A204.1 (cell line): ENCODE measurements around the gene ACTR5.

ENCODE experiments used
- FAIRE-seq: peaks from 2 replicates; lab custom pipeline; 2012; peaks lifted over from hg19 to GRCh38; lab: Jason Lieb, UNC

Gene ACTR5

DNA sequence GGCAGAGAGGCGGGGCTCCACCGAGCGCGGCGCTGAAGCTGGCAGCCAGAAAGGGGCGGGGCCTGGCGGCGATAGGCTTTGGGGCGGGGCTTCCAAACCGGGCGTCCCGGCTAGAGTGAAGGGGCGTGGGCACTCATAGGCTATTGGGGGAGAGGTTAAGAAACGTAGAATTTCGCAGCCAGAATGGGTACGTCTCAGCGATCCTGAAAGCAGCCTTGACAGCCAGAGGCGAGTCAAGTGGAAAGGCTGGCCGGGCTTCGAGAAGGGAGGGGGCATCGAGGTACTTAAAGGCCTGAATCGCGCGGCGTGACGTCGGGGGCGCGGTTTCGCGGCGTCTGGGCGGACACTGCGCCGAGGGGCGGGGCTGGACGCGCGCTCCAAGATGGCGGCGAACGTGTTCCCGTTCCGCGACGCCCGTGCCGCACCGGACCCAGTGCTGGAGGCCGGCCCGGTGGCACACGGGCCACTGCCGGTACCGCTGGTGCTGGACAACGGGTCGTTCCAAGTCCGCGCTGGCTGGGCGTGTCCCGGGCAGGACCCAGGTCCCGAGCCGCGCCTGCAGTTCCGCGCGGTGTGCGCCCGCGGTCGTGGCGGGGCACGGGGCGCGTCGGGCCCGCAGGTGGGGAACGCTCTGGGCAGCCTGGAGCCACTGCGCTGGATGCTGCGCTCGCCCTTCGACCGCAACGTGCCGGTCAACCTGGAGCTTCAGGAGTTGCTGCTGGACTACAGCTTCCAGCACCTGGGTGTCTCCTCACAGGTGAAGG lies at the start of gene ACTR5:
TSS of gene ACTR5 (plus strand) at position 364 of the 764 bp plus-strand sequence. CDS start at position 383, 19 bp downstream.
- no peak for FAIRE-seq

DNA sequence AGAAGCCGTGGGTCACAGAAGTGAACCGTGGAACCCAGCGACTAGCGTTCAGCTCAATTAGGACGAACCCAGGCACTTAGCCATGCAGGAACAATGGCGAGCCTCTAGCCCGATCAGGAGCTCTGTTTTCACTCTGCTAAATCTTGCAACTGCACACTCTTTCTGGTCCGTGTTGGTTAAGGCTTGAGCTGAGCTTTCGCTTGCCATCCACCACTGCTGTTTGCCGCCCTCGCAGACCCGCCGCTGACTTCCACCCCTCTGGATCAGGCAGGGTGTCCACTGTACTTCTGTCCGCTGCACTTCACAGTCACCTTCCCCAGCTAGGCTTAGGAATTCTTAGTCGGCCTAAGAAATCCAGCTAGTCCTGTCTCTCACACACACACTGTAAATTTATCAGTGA lies 49.7 kb upstream of the ACTR5 start:
- no peak for FAIRE-seq

DNA sequence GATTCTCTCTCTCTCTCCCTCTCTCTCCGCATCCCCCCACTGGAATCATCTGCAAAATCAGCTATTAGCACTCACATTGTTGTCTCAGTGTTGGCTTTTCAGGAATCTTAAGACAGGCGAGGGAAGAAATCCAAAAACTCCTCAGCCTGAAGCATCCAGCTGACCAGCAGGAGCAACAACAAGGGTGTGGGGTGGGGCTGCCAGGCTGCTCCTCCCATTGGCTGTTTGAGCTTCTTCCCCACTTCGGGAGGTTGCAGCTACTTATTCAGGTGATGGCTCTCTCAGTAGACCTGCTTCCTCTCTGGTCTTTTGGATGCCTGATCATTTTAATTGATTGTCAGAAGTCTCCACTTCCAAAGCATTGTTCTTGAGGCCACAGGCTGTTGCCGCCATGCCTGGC lies 48.1 kb upstream of the ACTR5 start:
- no peak for FAIRE-seq

DNA sequence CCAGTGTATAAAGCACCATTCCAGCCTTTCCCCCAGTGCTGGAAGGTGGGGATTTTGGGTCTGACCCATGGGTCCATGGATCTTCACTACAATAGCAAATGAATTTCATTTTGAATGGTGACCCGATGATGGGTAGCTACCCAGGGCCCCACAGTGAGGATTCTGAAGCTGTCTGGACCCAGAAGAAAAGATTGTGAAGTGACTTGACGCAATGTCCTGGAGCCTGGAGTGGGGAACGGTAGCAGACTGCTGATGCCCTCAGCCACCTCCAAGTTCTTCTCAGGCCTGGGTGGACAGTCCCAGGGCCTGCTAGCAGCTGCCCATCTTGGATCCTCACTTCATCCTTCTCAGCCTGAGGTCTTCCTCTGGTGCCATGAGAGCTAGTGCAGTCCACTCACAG lies 47.3 kb upstream of the ACTR5 start:
- FAIRE-seq: no peak

DNA sequence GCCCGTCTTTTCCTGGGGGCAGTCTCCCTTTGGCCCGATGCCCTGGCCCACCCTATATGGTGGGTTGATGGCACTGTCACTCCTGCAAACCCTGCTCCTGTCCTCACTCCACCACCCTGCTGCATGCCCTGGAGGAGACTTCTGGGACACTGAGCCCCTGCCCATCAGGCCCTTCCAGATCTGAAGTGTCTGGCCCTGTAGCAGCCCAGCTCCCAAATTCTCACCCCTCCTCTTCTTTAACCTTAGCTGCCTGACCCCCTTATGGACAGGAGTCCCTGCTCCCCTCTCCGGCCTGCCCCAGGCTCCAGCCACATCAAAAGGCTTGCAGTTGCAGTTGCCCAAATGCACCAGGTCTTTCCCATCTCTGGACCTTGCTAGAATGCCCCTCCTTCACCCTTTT lies 44.7 kb upstream of the ACTR5 start:
- no peak for FAIRE-seq

DNA sequence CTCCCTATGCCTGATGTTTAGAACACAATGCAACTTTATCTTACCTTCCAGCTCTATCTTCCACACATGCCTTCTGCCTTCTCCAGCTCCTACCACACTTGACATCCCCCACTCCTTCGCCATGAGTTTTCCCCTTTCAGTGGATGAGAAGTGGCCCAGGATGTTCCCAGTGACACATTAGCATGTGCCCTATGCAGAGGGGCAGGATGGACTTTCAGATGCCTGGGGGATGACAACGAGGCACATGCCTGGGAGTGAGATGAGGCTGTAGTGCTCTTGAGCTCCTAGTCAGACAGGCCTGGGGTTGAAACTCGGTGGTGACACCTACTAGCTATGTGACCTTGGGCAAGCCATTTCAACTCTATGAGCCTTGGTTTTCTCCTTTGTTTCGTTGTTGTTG lies 44.1 kb upstream of the ACTR5 start:
- FAIRE-seq: no peak

DNA sequence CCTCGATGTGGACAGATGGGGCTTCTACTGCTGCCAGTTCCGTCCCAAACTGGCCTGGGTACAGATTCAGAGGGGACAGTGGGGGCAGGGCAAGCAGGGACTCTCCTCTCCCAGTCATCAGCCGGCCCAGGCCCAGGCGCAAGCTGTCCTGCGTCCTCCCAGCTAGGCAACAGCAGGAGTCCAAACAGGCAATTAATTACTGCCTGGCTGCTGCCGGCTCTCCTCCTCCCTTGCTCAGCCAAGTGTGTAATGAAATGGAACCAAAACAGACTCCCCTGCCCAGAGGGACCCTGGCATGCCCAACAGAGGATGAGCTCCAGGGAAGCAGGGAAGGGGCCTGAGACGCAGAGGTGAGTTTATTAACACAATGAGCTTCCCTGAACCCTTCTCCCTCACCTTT lies 41.8 kb upstream of the ACTR5 start:
- FAIRE-seq: no peak

DNA sequence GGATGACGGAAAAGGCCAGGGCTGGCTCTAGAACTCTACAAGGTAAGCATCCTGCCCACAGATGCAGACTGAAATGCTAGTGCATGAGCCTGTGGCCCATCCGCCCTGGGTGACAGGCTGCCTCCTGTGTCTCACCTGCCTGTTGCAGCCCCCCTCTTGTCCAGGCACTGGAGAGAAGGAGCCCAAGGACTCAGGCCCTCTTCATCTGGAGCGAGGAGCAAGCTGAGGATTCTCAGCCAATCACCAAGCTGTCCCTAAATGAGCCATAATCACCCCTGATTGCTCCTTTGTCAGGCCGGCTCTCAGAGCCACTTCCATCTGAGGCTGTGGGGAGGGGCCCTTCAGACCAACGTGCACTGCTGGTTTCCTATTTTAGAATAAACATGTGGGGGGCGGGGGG lies 34.0 kb upstream of the ACTR5 start:
- no peak for FAIRE-seq

DNA sequence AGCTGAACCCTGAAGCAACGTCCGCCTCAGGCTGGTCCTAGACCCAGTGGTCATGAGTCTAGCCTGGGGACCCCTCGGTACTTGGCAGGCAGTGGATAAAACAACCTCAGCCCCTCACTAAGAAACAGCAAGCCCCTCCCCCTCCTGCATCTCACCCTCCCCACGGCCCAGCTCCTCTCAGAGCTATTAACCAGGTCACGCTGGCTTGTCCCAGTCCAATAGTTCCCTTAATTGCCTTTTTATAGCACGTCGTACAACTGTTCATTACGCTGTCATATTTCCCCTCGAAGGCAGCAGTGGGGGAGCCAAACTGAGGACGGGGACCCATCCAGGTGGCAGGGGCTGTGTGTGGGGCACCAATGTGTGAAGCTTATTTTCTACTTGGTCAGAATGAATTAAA lies 32.6 kb upstream of the ACTR5 start:
- no peak for FAIRE-seq

DNA sequence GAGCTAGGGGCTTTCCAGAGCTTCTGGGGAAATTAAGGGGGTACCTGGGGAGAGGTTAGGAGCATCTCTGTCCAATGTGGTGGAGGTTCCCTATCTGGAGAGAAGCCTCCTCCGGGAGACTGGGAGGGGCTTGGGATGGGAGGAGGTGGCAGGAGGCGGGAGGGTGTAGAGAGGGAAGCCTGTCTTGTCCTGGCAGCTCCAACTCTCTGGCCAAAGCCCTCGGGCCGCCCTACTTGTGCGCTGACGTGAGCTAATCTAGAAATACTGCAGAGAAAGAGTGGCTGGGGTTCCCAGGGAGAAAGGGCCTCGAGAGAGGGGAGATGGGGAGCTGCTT lies 25.6 kb upstream of the ACTR5 start:
- no peak for FAIRE-seq

DNA sequence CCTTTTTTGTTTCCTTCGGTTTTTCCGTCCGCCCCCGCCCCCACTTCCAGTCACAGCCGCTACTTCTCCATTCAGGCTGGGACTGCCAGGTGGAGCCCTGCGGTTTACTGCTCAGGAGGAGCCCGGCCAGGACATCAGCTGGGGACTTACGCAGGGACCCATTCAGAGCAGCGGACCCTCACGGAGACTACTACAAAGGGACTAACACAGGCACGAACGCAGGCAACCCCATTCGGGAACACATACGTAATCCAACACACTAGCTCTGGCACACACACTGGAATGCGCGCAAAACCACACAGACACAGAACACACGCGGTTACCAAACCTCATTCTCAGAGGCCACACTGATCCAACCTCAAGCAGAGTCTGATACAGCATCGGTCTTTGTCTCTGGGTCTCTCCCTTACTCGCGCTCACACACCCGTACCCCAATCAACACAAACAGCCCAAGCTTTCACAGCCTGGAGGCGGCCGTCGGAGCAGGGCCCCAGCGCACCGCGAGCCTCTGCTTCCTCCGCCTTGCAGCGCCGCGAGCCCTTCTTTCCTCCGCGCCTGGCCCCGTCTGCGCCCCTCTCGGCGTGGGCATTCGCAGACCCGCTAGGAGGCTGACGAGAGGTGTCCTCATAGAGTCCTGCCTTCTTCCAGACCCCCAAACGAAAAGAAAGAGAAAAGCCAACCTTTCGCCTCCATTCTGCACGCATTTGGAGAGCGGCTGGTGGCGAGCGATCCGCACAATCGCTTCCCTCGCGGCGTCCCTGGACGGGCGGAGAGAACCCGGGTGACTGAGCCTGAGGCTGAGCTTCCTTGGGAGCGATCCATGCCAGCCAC lies 25.0 kb upstream of the ACTR5 start:
- FAIRE-seq: no peak

DNA sequence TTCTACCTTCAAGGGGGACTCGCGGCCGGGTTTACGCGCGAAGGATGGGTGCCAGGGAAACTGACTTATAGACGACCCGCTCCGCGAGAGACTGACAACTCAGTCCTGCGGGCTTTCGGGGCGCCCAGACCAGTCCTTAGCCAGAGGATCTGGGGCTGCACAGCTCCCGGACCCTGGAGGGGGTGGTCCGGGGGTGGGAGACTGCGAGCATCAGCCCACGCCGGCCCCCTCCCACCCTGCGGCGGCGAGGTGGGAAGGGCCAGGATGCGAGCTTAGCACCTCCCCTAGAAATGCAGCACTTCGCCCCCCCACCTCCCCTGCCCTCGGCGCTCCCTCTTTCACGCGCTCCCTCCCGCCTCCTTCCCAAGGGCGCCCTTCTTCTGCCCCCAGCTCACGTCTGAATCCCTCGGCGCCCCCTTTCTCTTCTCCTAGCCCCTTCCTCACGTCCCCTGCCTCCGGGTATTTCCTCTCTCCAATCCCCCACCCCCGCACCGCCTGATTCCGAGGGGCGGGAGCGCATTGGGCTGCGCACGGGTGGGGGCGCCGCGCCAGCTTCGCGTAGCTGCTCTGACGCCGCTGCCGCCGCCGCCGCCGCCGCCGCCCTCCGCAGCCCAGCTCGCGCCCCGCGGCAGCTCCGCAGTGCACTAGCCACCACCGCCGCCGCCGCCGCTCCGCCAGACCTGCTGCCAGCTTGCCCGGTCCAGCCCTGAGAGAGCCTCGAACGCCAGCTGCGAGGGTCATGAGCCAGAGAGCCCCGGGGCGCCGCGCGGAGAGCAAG lies 24.2 kb upstream of the ACTR5 start, which contains the start of gene SLC32A1:
TSS of gene SLC32A1 (plus strand) at position 639 of the 778 bp plus-strand sequence. CDS start 239 bp downstream, outside the sequence.
- FAIRE-seq: no peak

DNA sequence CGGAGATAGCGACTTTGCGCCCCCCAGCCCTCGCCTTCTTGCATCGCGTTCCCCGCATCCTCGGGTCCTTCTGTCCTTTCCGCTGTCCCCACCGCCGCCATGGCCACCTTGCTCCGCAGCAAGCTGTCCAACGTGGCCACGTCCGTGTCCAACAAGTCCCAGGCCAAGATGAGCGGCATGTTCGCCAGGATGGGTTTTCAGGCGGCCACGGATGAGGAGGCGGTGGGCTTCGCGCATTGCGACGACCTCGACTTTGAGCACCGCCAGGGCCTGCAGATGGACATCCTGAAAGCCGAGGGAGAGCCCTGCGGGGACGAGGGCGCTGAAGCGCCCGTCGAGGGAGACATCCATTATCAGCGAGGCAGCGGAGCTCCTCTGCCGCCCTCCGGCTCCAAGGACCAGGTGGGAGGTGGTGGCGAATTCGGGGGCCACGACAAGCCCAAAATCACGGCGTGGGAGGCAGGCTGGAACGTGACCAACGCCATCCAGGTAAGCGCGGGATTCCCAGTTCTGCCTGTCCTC lies 23.6 kb upstream of the ACTR5 start:
- no peak for FAIRE-seq

DNA sequence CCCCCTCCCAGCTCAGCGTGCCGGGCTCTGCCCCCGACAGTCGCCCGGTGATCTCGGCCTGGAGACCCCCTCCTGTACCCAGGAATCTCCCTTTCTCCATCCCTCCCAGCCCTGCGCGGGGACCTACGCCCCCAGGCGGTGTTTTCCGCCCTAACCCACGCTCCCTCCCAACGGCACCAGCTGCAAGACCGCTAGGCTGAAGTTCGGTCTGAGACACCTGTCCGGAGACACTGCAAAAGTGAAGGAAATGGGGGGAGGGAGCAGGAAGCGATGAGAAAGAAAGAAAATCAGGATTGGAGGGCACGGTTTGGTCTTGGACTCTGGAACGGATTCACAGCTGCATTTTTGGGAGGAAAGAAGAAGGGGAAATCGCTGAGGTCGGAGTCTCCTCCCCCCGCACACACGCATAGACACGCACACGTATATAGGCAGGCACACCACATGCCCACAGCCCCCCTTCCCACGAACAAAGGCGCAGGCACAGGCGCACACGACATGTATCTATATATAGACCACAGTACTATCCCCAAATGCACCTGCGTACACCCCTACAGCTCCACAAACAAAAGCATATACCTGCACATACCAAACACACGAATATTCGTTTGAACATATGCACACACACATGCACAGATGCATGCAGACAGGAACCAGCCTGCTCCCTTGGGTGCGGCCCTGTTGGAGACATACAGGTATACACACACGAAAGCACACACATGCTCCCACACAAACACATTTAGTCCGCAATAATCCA lies 22.9 kb upstream of the ACTR5 start:
- FAIRE-seq: no peak

DNA sequence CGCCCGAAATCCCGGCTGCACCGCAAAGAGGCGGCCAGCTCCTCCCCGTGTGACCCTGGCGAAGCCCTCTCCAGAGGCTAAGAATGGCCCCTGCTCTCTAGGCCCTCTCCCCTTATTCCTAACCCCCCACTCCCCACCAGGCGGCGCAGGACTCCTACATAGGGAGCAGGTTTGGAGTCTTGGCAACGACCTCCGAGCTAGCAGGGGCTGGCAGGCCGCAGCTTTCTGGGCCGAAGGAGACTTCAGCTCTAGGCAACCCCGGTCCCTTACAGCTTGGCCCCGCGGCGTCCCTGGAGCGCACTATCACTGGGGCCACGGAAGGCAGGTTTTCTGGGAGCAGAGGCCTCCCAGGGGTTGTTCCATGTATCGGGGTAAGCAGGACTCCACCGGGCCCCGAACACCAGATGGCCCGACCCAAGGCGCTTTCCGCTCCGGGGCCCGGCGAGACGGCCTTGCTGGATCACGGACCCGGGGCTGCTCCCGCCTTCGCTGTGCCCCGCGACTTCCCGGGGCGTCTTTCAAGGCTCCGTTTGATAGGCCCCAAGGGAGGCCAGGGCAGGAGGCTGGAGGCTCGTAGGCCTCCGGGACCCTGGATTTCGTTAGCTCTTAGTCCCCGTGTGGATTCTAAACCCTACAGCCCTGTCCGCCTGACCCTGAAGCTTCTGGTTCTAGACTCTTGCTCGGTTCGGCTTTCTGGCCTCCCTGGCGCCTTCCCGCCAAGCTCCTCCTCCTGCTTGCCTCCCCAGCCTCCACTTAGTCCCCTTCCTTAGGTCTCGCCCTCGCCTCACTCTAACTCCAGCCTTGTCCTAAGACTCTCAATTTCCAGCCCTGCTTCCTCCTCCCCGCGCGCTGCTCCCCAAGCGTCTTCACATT lies 22.1 kb upstream of the ACTR5 start:
- no peak for FAIRE-seq

DNA sequence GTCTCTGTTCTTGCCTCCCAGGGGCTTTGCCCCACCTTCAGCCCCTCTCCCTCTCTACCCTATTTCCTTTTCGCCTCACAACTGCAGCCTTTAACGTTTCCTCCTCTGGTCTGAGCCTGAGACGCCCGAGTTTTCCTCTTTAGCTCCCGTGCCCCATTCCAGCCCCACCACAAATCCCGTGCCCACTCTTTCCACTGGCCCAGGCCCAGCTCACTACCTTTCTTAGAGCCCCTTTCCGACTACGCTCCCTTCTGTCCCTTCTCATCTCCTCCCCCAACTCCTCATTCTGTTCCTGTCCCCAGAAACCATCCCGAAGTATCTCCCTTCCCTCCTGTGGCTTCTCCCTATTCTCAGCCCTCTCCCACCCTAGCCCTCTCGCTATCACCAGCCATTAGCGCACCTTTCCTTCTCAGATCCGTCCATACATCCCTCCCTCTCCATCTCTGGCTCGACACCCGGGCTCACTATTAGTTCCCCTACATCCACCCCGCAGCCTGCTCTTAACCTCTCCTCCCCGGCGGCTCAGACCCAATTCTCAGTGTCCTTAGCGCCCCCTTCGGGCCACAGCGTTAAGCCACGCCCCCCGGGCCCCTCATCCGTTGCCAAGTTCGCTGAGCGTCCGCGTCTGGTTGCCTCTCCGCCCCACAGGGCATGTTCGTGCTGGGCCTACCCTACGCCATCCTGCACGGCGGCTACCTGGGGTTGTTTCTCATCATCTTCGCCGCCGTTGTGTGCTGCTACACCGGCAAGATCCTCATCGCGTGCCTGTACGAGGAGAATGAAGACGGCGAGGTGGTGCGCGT lies 21.3 kb upstream of the ACTR5 start:
- no peak for FAIRE-seq

DNA sequence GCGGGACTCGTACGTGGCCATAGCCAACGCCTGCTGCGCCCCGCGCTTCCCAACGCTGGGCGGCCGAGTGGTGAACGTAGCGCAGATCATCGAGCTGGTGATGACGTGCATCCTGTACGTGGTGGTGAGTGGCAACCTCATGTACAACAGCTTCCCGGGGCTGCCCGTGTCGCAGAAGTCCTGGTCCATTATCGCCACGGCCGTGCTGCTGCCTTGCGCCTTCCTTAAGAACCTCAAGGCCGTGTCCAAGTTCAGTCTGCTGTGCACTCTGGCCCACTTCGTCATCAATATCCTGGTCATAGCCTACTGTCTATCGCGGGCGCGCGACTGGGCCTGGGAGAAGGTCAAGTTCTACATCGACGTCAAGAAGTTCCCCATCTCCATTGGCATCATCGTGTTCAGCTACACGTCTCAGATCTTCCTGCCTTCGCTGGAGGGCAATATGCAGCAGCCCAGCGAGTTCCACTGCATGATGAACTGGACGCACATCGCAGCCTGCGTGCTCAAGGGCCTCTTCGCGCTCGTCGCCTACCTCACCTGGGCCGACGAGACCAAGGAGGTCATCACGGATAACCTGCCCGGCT lies 20.6 kb upstream of the ACTR5 start:
- FAIRE-seq: no peak

DNA sequence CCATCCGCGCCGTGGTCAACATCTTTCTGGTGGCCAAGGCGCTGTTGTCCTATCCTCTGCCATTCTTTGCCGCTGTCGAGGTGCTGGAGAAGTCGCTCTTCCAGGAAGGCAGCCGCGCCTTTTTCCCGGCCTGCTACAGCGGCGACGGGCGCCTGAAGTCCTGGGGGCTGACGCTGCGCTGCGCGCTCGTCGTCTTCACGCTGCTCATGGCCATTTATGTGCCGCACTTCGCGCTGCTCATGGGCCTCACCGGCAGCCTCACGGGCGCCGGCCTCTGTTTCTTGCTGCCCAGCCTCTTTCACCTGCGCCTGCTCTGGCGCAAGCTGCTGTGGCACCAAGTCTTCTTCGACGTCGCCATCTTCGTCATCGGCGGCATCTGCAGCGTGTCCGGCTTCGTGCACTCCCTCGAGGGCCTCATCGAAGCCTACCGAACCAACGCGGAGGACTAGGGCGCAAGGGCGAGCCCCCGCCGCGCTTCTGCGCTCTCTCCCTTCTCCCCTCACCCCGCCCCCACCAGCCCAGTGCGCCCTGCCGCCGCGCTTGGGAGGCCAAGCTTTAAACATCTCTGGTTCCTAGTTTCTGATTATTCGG lies 20.0 kb upstream of the ACTR5 start:
- FAIRE-seq: no peak

DNA sequence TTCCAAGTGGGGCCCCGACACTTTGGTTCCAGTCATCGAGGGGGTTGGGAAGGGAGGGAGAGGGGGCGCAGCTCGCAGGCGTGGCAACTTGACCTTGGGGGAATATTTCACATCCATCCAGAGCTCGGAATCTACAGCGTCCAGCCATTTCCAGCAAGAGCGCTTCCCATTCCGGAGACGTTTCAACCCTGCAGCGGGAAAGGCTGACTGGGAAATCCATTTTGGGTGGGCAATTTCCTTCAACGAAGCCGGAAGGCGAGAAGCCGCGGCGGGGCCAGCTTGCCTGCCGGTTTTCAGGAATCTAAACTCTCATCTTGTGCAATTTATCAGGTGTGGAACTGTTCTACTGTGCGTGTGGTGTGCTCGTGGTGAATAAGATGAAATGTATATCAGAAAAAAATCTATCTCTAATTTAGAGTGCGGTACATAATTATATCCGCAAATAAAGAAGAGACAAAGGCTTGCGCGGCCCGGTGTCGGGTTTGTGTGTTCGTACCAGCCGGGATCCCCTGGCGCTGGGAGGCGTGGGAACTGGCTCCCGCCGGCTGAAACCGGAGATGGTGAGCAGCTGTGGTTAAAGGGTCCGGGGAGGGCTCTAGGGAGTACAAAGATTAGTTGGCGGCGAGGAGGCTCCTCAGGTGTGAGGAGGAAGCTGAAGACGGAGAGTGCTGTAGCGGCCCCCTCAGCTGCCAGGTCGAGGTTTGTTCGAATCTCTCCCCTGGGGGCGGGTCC lies 19.2 kb upstream of the ACTR5 start:
- no peak for FAIRE-seq
